Natural killer cell treated with Interleukin-12 subunit alpha and Interleukin-12 subunit beta and Interleukin-15 and Interleukin-18, amount 100 ng/mL, for 72 hours (primary cell): ENCODE measurements around the gene TMCC2. TPM values are rescaled to one million over a fixed set of nuclear protein-coding genes. Genes with fewer than 3 reads are reported as not detected.
"Not testable (repeated sequence)": the region's sequence is repeated elsewhere in the genome, so short reads cannot be mapped to it uniquely, and the experiment has no call there.

Source experiments
- ATAC-seq, 2 donors: fragments of 150-1000 bp; cut with Tn5 transposase in 1 of 2; sonication (Bioruptor Pico), chemical (Tn5 transposase) in 1 of 2; 2 replicates each; pipeline ENCODE4 v1.10.0; 2021
- DNase-seq: peaks from one replicate; pipeline ENCODE4 v3.0.0; 2022; ENCODE audit warnings: low spot score
- H3K27ac Mint-ChIP-seq, 2 donors: 1 replicate in 1 of 2; 2 replicates in 1 of 2; pipeline ENCODE4 v1.8.0; 2022; ENCODE audit warnings: mixed read lengths in 2 of 2, mild to moderate bottlenecking in 1 of 2, moderate library complexity in 1 of 2
- H3K27me3 Mint-ChIP-seq, 2 donors: 1 replicate in 1 of 2; 2 replicates in 1 of 2; pipeline ENCODE4 v1.8.0; 2022; ENCODE audit warnings: mixed read lengths in 2 of 2
- H3K36me3 Mint-ChIP-seq: one replicate; pipeline ENCODE4 v1.8.0; 2022; ENCODE audit warnings: mixed read lengths
- H3K4me1 Mint-ChIP-seq, 2 donors: 1 replicate in 1 of 2; 2 replicates in 1 of 2; pipeline ENCODE4 v1.8.0; 2022; ENCODE audit warnings: low read depth in 2 of 2, mixed read lengths in 2 of 2, mild to moderate bottlenecking in 1 of 2
- H3K4me3 Mint-ChIP-seq: one replicate; pipeline ENCODE4 v1.8.0; 2022; ENCODE audit warnings: mixed read lengths
- H3K9me3 Mint-ChIP-seq: 2 replicates; pipeline ENCODE4 v1.8.0; 2022; ENCODE audit warnings: mixed read lengths
- total RNA-seq, 2 donors: library from RNA; stranded (reverse); gene quantifications; one replicate each; pipeline ENCODE4 v1.2.3, GENCODE V29; 2022

TMCC2 gene
- total RNA-seq, 2 donors from 2014 or later, result 24.0 to 28.8 TPM

- Mint-ChIP-seq H3K4me1 (peaks cover 23% of the 10 kb centered on the region in 2 donors), H3K27me3 (peaks cover 0 to 6% of the 10 kb centered on the region in 2 donors), H3K9me3 (no peaks in the 10 kb centered on the region), H3K27ac (no peak overlapping the region), H3K4me3 (no peak overlapping the region), H3K36me3 (no peaks in the 10 kb centered on the region)
- no peak for ATAC-seq
- DNase-seq, result no peak
Observed at GRCh38 chr1:205275916-205276688, 48.4 kb downstream of the TMCC2 start.

- H3K9me3 Mint-ChIP-seq, result no peaks in the 10 kb centered on the region
- H3K4me3 Mint-ChIP-seq, result no peak overlapping the region
- no peak overlapping the region for H3K27ac Mint-ChIP-seq
- DNase-seq (no peak), ATAC-seq (no peak)
- peaks cover 0 to 6% of the 10 kb centered on the region in 2 donors for H3K27me3 Mint-ChIP-seq
- no peaks in the 10 kb centered on the region for H3K36me3 Mint-ChIP-seq
- peaks cover 23% of the 10 kb centered on the region in 2 donors for H3K4me1 Mint-ChIP-seq
Observed at GRCh38 chr1:205276689-205277065, 48.9 kb downstream of the TMCC2 start.

GRCh38 chr1:205279986-205280385, 52.2 kb downstream of the TMCC2 start:
- no peak for ATAC-seq
- peaks cover 29 to 37% of the 10 kb centered on the region in 2 donors for H3K4me1 Mint-ChIP-seq
- H3K27ac Mint-ChIP-seq, result no peak overlapping the region
- H3K27me3 Mint-ChIP-seq, result peaks cover 0 to 6% of the 10 kb centered on the region in 2 donors
- no peak overlapping the region for H3K4me3 Mint-ChIP-seq
- no peaks in the 10 kb centered on the region for H3K9me3 Mint-ChIP-seq
- DNase-seq, result no peak
- H3K36me3 Mint-ChIP-seq, result no peaks in the 10 kb centered on the region

GRCh38 chr1:205280666-205281395, 53.1 kb downstream of the TMCC2 start:
- not testable (repeated sequence) for H3K27ac Mint-ChIP-seq, ATAC-seq, H3K4me3 Mint-ChIP-seq, DNase-seq, H3K36me3 Mint-ChIP-seq, H3K9me3 Mint-ChIP-seq, H3K27me3 Mint-ChIP-seq
- H3K4me1 Mint-ChIP-seq, result peaks cover 37 to 46% of the 10 kb centered on the region in 2 donors

GRCh38 chr1:205283270-205284147, 55.8 kb downstream of the TMCC2 start:
- DNase-seq (no peak), ATAC-seq (no peak)
- Mint-ChIP-seq H3K4me1 (peaks cover 55 to 64% of the 10 kb centered on the region in 2 donors), H3K9me3 (no peaks in the 10 kb centered on the region), H3K27me3 (peaks cover 0 to 2% of the 10 kb centered on the region in 2 donors), H3K27ac (peak overlapping the region in 1 of 2 donors; percentile 15), H3K36me3 (no peaks in the 10 kb centered on the region), H3K4me3 (peak overlapping the region; percentile 37)

GRCh38 chr1:205284420-205285144, 56.8 kb downstream of the TMCC2 start:
- no peaks in the 10 kb centered on the region for H3K36me3 Mint-ChIP-seq
- H3K27ac Mint-ChIP-seq, result peak overlapping the region; percentile 69 to 89
- H3K9me3 Mint-ChIP-seq, result no peaks in the 10 kb centered on the region
- DNase-seq, result peak; percentile 90
- ATAC-seq, result peak; percentile 78 to 89
- H3K4me3 Mint-ChIP-seq, result peak overlapping the region; percentile 66
- H3K27me3 Mint-ChIP-seq, result no peaks in the 10 kb centered on the region
- peaks cover 52 to 61% of the 10 kb centered on the region in 2 donors for H3K4me1 Mint-ChIP-seq

GRCh38 chr1:205285381-205286101, 57.8 kb downstream of the TMCC2 start:
- peak; percentile 67 to 76 for ATAC-seq
- H3K27ac Mint-ChIP-seq, result peak overlapping the region; percentile 69 to 89
- no peaks in the 10 kb centered on the region for H3K9me3 Mint-ChIP-seq
- no peaks in the 10 kb centered on the region for H3K36me3 Mint-ChIP-seq
- H3K4me3 Mint-ChIP-seq, result peak overlapping the region; percentile 66
- peak; percentile 76 for DNase-seq
- H3K27me3 Mint-ChIP-seq, result no peaks in the 10 kb centered on the region
- H3K4me1 Mint-ChIP-seq, result peaks cover 47 to 56% of the 10 kb centered on the region in 2 donors

- Mint-ChIP-seq H3K9me3 (no peaks in the 10 kb centered on the region), H3K27ac (peak overlapping the region; percentile 69 to 89), H3K27me3 (no peaks in the 10 kb centered on the region), H3K4me3 (peak overlapping the region; percentile 66), H3K36me3 (no peaks in the 10 kb centered on the region), H3K4me1 (peaks cover 47 to 56% of the 10 kb centered on the region in 2 donors)
- DNase-seq (peak; percentile 73), ATAC-seq (peak in 1 of 2 donors; percentile 66)
Observed at GRCh38 chr1:205286335-205286950, 58.7 kb downstream of the TMCC2 start.

- peaks cover 47 to 59% of the 10 kb centered on the region in 2 donors for H3K4me1 Mint-ChIP-seq
- H3K9me3 Mint-ChIP-seq, result no peaks in the 10 kb centered on the region
- no peak for DNase-seq
- no peaks in the 10 kb centered on the region for H3K36me3 Mint-ChIP-seq
- ATAC-seq, result no peak
- H3K4me3 Mint-ChIP-seq, result peak overlapping the region; percentile 66
- H3K27me3 Mint-ChIP-seq, result no peaks in the 10 kb centered on the region
- peak overlapping the region; percentile 69 to 89 for H3K27ac Mint-ChIP-seq
Observed at GRCh38 chr1:205287076-205287475, 59.3 kb downstream of the TMCC2 start.

- Mint-ChIP-seq H3K27me3 (no peaks in the 10 kb centered on the region), H3K4me3 (peak overlapping the region; percentile 67), H3K27ac (peak overlapping the region; percentile 35 to 73), H3K9me3 (no peaks in the 10 kb centered on the region), H3K4me1 (peaks cover 47 to 55% of the 10 kb centered on the region in 2 donors), H3K36me3 (no peaks in the 10 kb centered on the region)
- ATAC-seq (peak; percentile 80 to 85), DNase-seq (peak; percentile 90)
Observed at GRCh38 chr1:205287767-205288559, 60.2 kb downstream of the TMCC2 start.

GRCh38 chr1:205291596-205291995, 63.9 kb downstream of the TMCC2 start:
- DNase-seq (no peak), ATAC-seq (no peak)
- Mint-ChIP-seq H3K4me1 (peaks cover 34 to 43% of the 10 kb centered on the region in 2 donors), H3K4me3 (no peak overlapping the region), H3K9me3 (no peaks in the 10 kb centered on the region), H3K36me3 (no peaks in the 10 kb centered on the region), H3K27me3 (peaks cover 0 to 3% of the 10 kb centered on the region in 2 donors), H3K27ac (no peak overlapping the region)
